ENCODE measurements around the gene CCDC85C. TPM values are rescaled to one million over a fixed set of nuclear protein-coding genes. Genes with fewer than 3 reads are reported as not detected.

Gene CCDC85C
- polyA plus RNA-seq, 1 experiment = 7.2 TPM

GRCh38 chr14:99512571-99513182, 91.3 kb downstream of the CCDC85C start:
- no peak for TF ChIP-seq CTCF (IDR thresholded peaks at IDR 0.05; ENCODE audit: low read depth, low read length)
- Histone ChIP-seq H3K27me3 (ENCODE audit: control insufficient read depth, insufficient read depth, low read length) (no peaks in the 10 kb centered on the region), H3K27ac (ENCODE audit: low read depth, low read length) (no peak overlapping the region), H3K9me3 (ENCODE audit: control insufficient read depth, insufficient read depth, low read length) (no peaks in the 10 kb centered on the region; the same call in 1 of the 2 replicates), H3K4me3 (ENCODE audit: low read depth, low read length) (no peak overlapping the region)
- CTCF ChIA-PET = no interaction called here
- POLR2A ChIA-PET = no interaction called here
- no peak for DNase-seq (ENCODE audit: low read depth, low spot score)

GRCh38 chr14:99512110-99512449, 91.9 kb downstream of the CCDC85C start:
- Histone ChIP-seq H3K4me3 (ENCODE audit: low read depth, low read length) (no peak overlapping the region), H3K27ac (ENCODE audit: low read depth, low read length) (peak overlapping the region; percentile 81), H3K27me3 (ENCODE audit: control insufficient read depth, insufficient read depth, low read length) (no peaks in the 10 kb centered on the region), H3K9me3 (ENCODE audit: control insufficient read depth, insufficient read depth, low read length) (no peaks in the 10 kb centered on the region; the same call in 1 of the 2 replicates)
- ChIA-PET POLR2A (no interaction called here), CTCF (interaction anchor here (0.6 to 1.5 kb wide), 2 partner anchors 116 to 388 kb away, joined by 4 to 5 read pairs; no protein-coding TSS in a partner anchor)
- no peak for DNase-seq (ENCODE audit: low read depth, low spot score)
- TF ChIP-seq CTCF (IDR thresholded peaks at IDR 0.05; ENCODE audit: low read depth, low read length) = no peak

GRCh38 chr14:99511421-99512109, 92.4 kb downstream of the CCDC85C start:
- CTCF ChIA-PET = interaction anchor here (0.6 to 1.5 kb wide), 3 partner anchors 117 to 389 kb away, joined by 4 to 5 read pairs (median 4); no protein-coding TSS in a partner anchor

GRCh38 chr14:99510556-99511139, 93.4 kb downstream of the CCDC85C start:
- no peak for DNase-seq (ENCODE audit: low read depth, low spot score)
- no peaks in the 10 kb centered on the region; the same call in 1 of the 2 replicates for H3K9me3 ChIP-seq (ENCODE audit: control insufficient read depth, insufficient read depth, low read length)
- ChIA-PET POLR2A (no interaction called here), CTCF (interaction anchor here (0.6 to 1.5 kb wide), 2 partner anchors 118 to 119 kb away, joined by 4 to 5 read pairs; no protein-coding TSS in a partner anchor)
- no peak for TF ChIP-seq CTCF (IDR thresholded peaks at IDR 0.05; ENCODE audit: low read depth, low read length)
- no peaks in the 10 kb centered on the region for H3K27me3 ChIP-seq (ENCODE audit: control insufficient read depth, insufficient read depth, low read length)
- H3K27ac ChIP-seq (ENCODE audit: low read depth, low read length) = peak overlapping the region; percentile 21
- no peak overlapping the region for H3K4me3 ChIP-seq (ENCODE audit: low read depth, low read length)

More at GRCh38 chr14:99511421-99512109, 92.4 kb downstream of the CCDC85C start:
- Histone ChIP-seq H3K27ac (ENCODE audit: low read depth, low read length) (peak overlapping the region; percentile 81), H3K4me3 (ENCODE audit: low read depth, low read length) (no peak overlapping the region), H3K9me3 (ENCODE audit: control insufficient read depth, insufficient read depth, low read length) (no peaks in the 10 kb centered on the region; the same call in 1 of the 2 replicates), H3K27me3 (ENCODE audit: control insufficient read depth, insufficient read depth, low read length) (no peaks in the 10 kb centered on the region)
- no peak for DNase-seq (ENCODE audit: low read depth, low spot score)
- no peak for TF ChIP-seq CTCF (IDR thresholded peaks at IDR 0.05; ENCODE audit: low read depth, low read length)
- POLR2A ChIA-PET = no interaction called here

All from AG04450 (cell line).